Motor neuron (in vitro differentiated cells): ENCODE results near the gene ADORA3. TPM values are rescaled to one million over a fixed set of nuclear protein-coding genes. Genes with fewer than 3 reads are reported as not detected.
"Not testable (repeated sequence)": the region's sequence is repeated elsewhere in the genome, so short reads cannot be mapped to it uniquely, and the experiment has no call there.

Experiments
- ATAC-seq, 8 experiments: fragments of 200-7000 bp; cut with Tn5 transposase; replicated peaks in 6 of 8; 2 replicates each; pipeline ENCODE4 v1.8.0; 2021; ENCODE audit warnings: mild to moderate bottlenecking in 8 of 8, moderate library complexity in 8 of 8
- H3K27ac ChIP-seq, 2 donors: fragments of 250-450 bp; sonication (Bioruptor Pico); 2 replicates each; pipeline ENCODE4 v1.9.0; 2021; ENCODE audit warnings: antibody characterized with exemption in 2 of 2, mild to moderate bottlenecking in 2 of 2, moderate library complexity in 1 of 2
- H3K4me1 ChIP-seq, 2 donors: fragments of 250-450 bp; sonication (Bioruptor Pico); replicated peaks in 1 of 2; 2 replicates each; pipeline ENCODE4 v1.6.1; 2021; ENCODE audit warnings: antibody characterized with exemption in 2 of 2, mild to moderate bottlenecking in 2 of 2, moderate library complexity in 1 of 2
- H3K4me3 ChIP-seq, 5 donors: fragments of 250-450 bp; sonication (Bioruptor Pico); 2 replicates each; pipeline ENCODE4 v1.9.0; 2021; ENCODE audit warnings: antibody characterized with exemption in 5 of 5, mild to moderate bottlenecking in 5 of 5, moderate library complexity in 4 of 5
- WGBS, 10 experiments: fragments of 450-650 bp; shearing (Covaris generic); methylation state at CpG; one replicate each; pipeline ENCODE4 v1.0.0; 2022; 5-methylcytosine and 5-hydroxymethylcytosine counted together
- in situ Hi-C, 9 experiments: fragments of 400-800 bp; cut with MboI; loops; one replicate each; pipeline ENCODE4 v1.15.0; 2021; ENCODE audit warnings: low sequenced_read_pairs in 9 of 9, low pct_unique_long_range_greater_than_20kb in 2 of 9; ENCODE audit not compliant: unreplicated experiment in 9 of 9
- total RNA-seq, 8 experiments: library from RNA; unstranded; fragments of 300-600 nt; gene quantifications; 2 replicates each; pipeline versions ENCODE4 v1.2.3 to v1.2.4, GENCODE V29; 2022

Gene ADORA3
- total RNA-seq: 1 to 10 TPM in 1 of 8 experiments, under 1 TPM in 3, not detected in 4; 0.21 to 1.9 (median 0.29) TPM

GRCh38 chr1:111503585-111504060, at the start of gene ADORA3, which contains the start of gene TMIGD3:
TSS of gene ADORA3 (minus strand) at chr1:111503633. CDS start at chr1:111503354, 279 bp downstream.
TSS of gene TMIGD3 (minus strand) at chr1:111503633. CDS start at chr1:111503354, 279 bp downstream.
- Histone ChIP-seq H3K27ac (no peak within 1 kb of the TSS), H3K4me3 (no peak within 1 kb of the TSS), H3K4me1 (peaks cover 11 to 15% of the 10 kb centered on the region in 2 donors)
- WGBS, 10 experiments: 20 to 93% (median 63%) methylated on average over 1 to 3 of the region's 4 CpGs; no CpG with 5 or more reads in 1 of the 10 experiments
- ATAC-seq: no peak
- in situ Hi-C loops: loop anchor here in 6 of 9 experiments (10.0 to 25.0 kb wide), 5 partner anchors 151 to 859 kb away; partner anchors contain the start of genes DDX20 (in 3 of the 6) and INKA2 (in 1 of the 6)

GRCh38 chr1:111553196-111553595, 49.8 kb upstream of the ADORA3 start:
- H3K4me3 ChIP-seq: no peak overlapping the region
- WGBS, 10 experiments: 29 to 100% (median 78%) methylated on average over 1 to 3 of the region's 3 CpGs
- in situ Hi-C loops: no loop called here
- ATAC-seq: peak in 1 of 8 experiments; percentile 34
- no peak overlapping the region for H3K27ac ChIP-seq
- H3K4me1 ChIP-seq: no peaks in the 10 kb centered on the region

- in situ Hi-C loops: no loop called here
- ATAC-seq: no peak
- Histone ChIP-seq H3K27ac (no peak overlapping the region), H3K4me1 (no peaks in the 10 kb centered on the region), H3K4me3 (no peak overlapping the region)
These were observed 49.2 kb upstream of the ADORA3 start for GRCh38 chr1:111552587-111552986.

GRCh38 chr1:111551623-111552411, 48.4 kb upstream of the ADORA3 start:
- no peak overlapping the region for H3K4me3 ChIP-seq
- H3K4me1 ChIP-seq: no peaks in the 10 kb centered on the region
- no peak overlapping the region for H3K27ac ChIP-seq
- no peak for ATAC-seq
- in situ Hi-C loops: no loop called here
- WGBS, 10 experiments: 73 to 100% (median 86%) methylated on average over 4 to 8 of the region's 8 CpGs

- H3K27ac ChIP-seq, in situ Hi-C loops, ATAC-seq, H3K4me3 ChIP-seq, H3K4me1 ChIP-seq: not testable (repeated sequence)
- 60 to 100% (median 80%) methylated on average over 1 of the region's 1 CpG; no CpG with 5 or more reads in 5 of the 10 experiments for WGBS, 10 experiments
These were observed 44.4 kb upstream of the ADORA3 start for GRCh38 chr1:111547786-111548185.

GRCh38 chr1:111542187-111542586, 38.8 kb upstream of the ADORA3 start:
- in situ Hi-C loops: no loop called here
- WGBS, 10 experiments: 40 to 83% (median 70%) methylated on average over 1 to 14 of the region's 14 CpGs; no CpG with 5 or more reads in 1 of the 10 experiments

GRCh38 chr1:111541721-111542120, 38.3 kb upstream of the ADORA3 start:
- Histone ChIP-seq H3K4me1 (no peaks in the 10 kb centered on the region), H3K27ac (no peak overlapping the region), H3K4me3 (no peak overlapping the region)
- no peak for ATAC-seq
- in situ Hi-C loops: no loop called here
- WGBS, 10 experiments: 3 to 100% (median 81%) methylated on average over 1 to 4 of the region's 4 CpGs

More at GRCh38 chr1:111542187-111542586, 38.8 kb upstream of the ADORA3 start:
- no peak overlapping the region for H3K4me3 ChIP-seq
- H3K4me1 ChIP-seq: no peaks in the 10 kb centered on the region
- H3K27ac ChIP-seq: no peak overlapping the region
- ATAC-seq: no peak

- Histone ChIP-seq H3K4me1 (peaks cover 0 to under 1% of the 10 kb centered on the region in 2 donors), H3K4me3 (no peak overlapping the region), H3K27ac (no peak overlapping the region)
- in situ Hi-C loops: no loop called here
- WGBS, 10 experiments: 17 to 93% (median 68%) methylated on average over 1 to 3 of the region's 3 CpGs; no CpG with 5 or more reads in 1 of the 10 experiments
- no peak for ATAC-seq
These were observed 37.5 kb upstream of the ADORA3 start for GRCh38 chr1:111540928-111541327.

- in situ Hi-C loops: no loop called here
- Histone ChIP-seq H3K4me1 (peaks cover 0 to 5% of the 10 kb centered on the region in 2 donors), H3K27ac (no peak overlapping the region), H3K4me3 (no peak overlapping the region)
- 34 to 80% (median 48%) methylated on average over 1 to 6 of the region's 6 CpGs; no CpG with 5 or more reads in 2 of the 10 experiments for WGBS, 10 experiments
- peak in 1 of 8 experiments; percentile 50 for ATAC-seq
These were observed 35.1 kb upstream of the ADORA3 start for GRCh38 chr1:111538343-111539025.

GRCh38 chr1:111535256-111536191, 32.1 kb upstream of the ADORA3 start:
- no peak for ATAC-seq
- Histone ChIP-seq H3K4me1 (peaks cover 0 to 5% of the 10 kb centered on the region in 2 donors), H3K27ac (no peak overlapping the region), H3K4me3 (no peak overlapping the region)
- in situ Hi-C loops: no loop called here
- 32 to 79% (median 60%) methylated on average over 1 to 14 of the region's 14 CpGs; no CpG with 5 or more reads in 1 of the 10 experiments for WGBS, 10 experiments

- 40 to 100% (median 82%) methylated on average over 1 to 3 of the region's 3 CpGs; no CpG with 5 or more reads in 2 of the 10 experiments for WGBS, 10 experiments
- Histone ChIP-seq H3K4me1 (peaks cover 0 to 3% of the 10 kb centered on the region in 2 donors), H3K27ac (no peak overlapping the region), H3K4me3 (no peak overlapping the region)
- in situ Hi-C loops: loop anchor here in 5 of 9 experiments (25.0 kb wide), 4 partner anchors 142 to 842 kb away; partner anchors contain the start of genes DDX20 (in 3 of the 5) and INKA2 (in 1 of the 5)
- ATAC-seq: no peak
These were observed 16.6 kb upstream of the ADORA3 start for GRCh38 chr1:111520053-111520452.
